Endothelial cell of umbilical vein (primary cell): ENCODE results near the gene GUCY1A1. TPM values are rescaled to one million over a fixed set of nuclear protein-coding genes. Genes with fewer than 3 reads are reported as not detected.

Source experiments
- BruUV-seq: library from RNA; stranded (reverse); fragments of 400-500 nt; replicated peaks from 2 replicates; lab custom pipeline; 2021; lab: Mats Ljungman, UMichigan
- CTCF ChIA-PET: fragments of 300-600, 350-600 bp; sonication (Branson Sonifier 250); formaldehyde crosslinking; loops from one replicate; lab custom pipeline; 2021; ENCODE audit warnings: antibody characterized with exemption, inconsistent platforms; lab: Charles Lee
- POLR2A ChIA-PET: fragments of 300-600, 350-600 bp; sonication (Branson Sonifier 250); formaldehyde crosslinking; loops from one replicate; lab custom pipeline; 2021; ENCODE audit warnings: antibody characterized with exemption, inconsistent platforms; lab: Charles Lee
- DNase-seq: peaks from one replicate; pipeline ENCODE4 v3.0.0-alpha.2; 2011; ENCODE audit warnings: low read depth, low spot score
- FAIRE-seq: peaks from 2 replicates; lab custom pipeline; 2011; peaks lifted over from hg19 to GRCh38; lab: Jason Lieb, UNC
- H2AFZ ChIP-seq: 2 replicates; pipeline ENCODE4 v1.6.0; 2012; ENCODE audit warnings: low read depth, low read length, control low read depth, inconsistent platforms
- H3K27ac ChIP-seq: 2 replicates; pipeline ENCODE4 v1.5.1; 2011; ENCODE audit warnings: low read depth, mild to moderate bottlenecking, control low read depth, low read length, moderate library complexity; ENCODE audit not compliant: insufficient read depth
- H3K27me3 ChIP-seq, 2 experiments: 2 replicates each; pipeline versions ENCODE4 v1.6.0 to v1.6.1; 2011; ENCODE audit warnings: low read length in 2 of 2, mixed read lengths in 1 of 2; ENCODE audit not compliant: control insufficient read depth in 2 of 2, insufficient read depth in 2 of 2
- H3K36me3 ChIP-seq, 2 experiments: 2 replicates in 1 of 2; 3 replicates in 1 of 2; pipeline ENCODE4 v1.5.1; 2011; ENCODE audit warnings: low read length in 2 of 2, mild to moderate bottlenecking in 1 of 2, moderate library complexity in 1 of 2; ENCODE audit not compliant: control insufficient read depth in 2 of 2, insufficient read depth in 2 of 2; ENCODE audit errors: extremely low read depth in 1 of 2
- H3K4me1 ChIP-seq: 3 replicates; pipeline ENCODE4 v1.5.1; 2011; ENCODE audit warnings: mild to moderate bottlenecking, low read length; ENCODE audit not compliant: control insufficient read depth, insufficient read depth; ENCODE audit errors: extremely low read depth
- H3K4me2 ChIP-seq: 2 replicates; pipeline ENCODE4 v1.6.1; 2011; ENCODE audit warnings: low read length, control low read depth, mixed read lengths; ENCODE audit not compliant: insufficient read depth
- H3K4me3 ChIP-seq, 3 experiments: fragments of 200-600 bp in 1 of 3; sonication (generic), shearing (Covaris generic) in 1 of 3; replicated peaks in 1 of 3; 2 replicates each; pipeline ENCODE4 v1.5.1; 2011 to 2016; ENCODE audit warnings: control low read depth in 3 of 3, low read length in 3 of 3, mild to moderate bottlenecking in 2 of 3, inconsistent platforms in 1 of 3, low read depth in 1 of 3, moderate library complexity in 1 of 3; ENCODE audit not compliant: insufficient read depth in 1 of 3
- H3K79me2 ChIP-seq: 2 replicates; pipeline ENCODE4 v1.6.0; 2012; ENCODE audit warnings: low read length, inconsistent platforms; ENCODE audit not compliant: control insufficient read depth, insufficient read depth
- H3K9ac ChIP-seq: replicated peaks from 2 replicates; pipeline ENCODE3; 2011; ENCODE audit warnings: low read length, control low read depth; ENCODE audit not compliant: insufficient read depth; ENCODE audit errors: extremely low read depth
- H3K9me1 ChIP-seq: replicated peaks from 3 replicates; pipeline ENCODE4 v1.6.0; 2011; ENCODE audit warnings: mild to moderate bottlenecking, low read length; ENCODE audit not compliant: control insufficient read depth, insufficient read depth; ENCODE audit errors: extremely low read depth
- H3K9me3 ChIP-seq: replicated peaks from 2 replicates; pipeline ENCODE4 v1.5.1; 2012; ENCODE audit warnings: low read length, inconsistent platforms; ENCODE audit not compliant: control insufficient read depth, insufficient read depth
- H4K20me1 ChIP-seq: replicated peaks from 2 replicates; pipeline ENCODE3; 2011; ENCODE audit warnings: mild to moderate bottlenecking, low read length; ENCODE audit not compliant: control insufficient read depth, insufficient read depth; ENCODE audit errors: extremely low read depth
- CTCF ChIP-seq, 2 donors: IDR thresholded peaks; 1 replicate in 1 of 2; 2 replicates in 1 of 2; pipeline ENCODE4 v1.5.1; 2011; ENCODE audit warnings: low read length in 2 of 2, mild to moderate bottlenecking in 2 of 2, moderate library complexity in 2 of 2, control low read depth in 1 of 2, inconsistent platforms in 1 of 2, low read depth in 1 of 2; ENCODE audit not compliant: insufficient read depth in 1 of 2; ENCODE audit errors: extremely low read depth in 1 of 2
- EZH2 ChIP-seq: IDR thresholded peaks from 2 replicates; pipeline ENCODE4 v1.6.1; 2012; ENCODE audit warnings: borderline replicate concordance, low read depth, mild to moderate bottlenecking, moderate library complexity, low read length, inconsistent platforms; ENCODE audit not compliant: severe bottlenecking
- FOS ChIP-seq: IDR thresholded peaks from 2 replicates; pipeline ENCODE4 v1.6.1; 2011; ENCODE audit warnings: mild to moderate bottlenecking, low read length, moderate library complexity, borderline replicate concordance; ENCODE audit not compliant: insufficient read depth
- GATA2 ChIP-seq: IDR thresholded peaks from 2 replicates; pipeline ENCODE4 v1.7.0; 2011; ENCODE audit warnings: low read depth, mild to moderate bottlenecking, moderate library complexity, mixed read lengths, low read length; ENCODE audit not compliant: insufficient read length, insufficient read depth
- JUN ChIP-seq: IDR thresholded peaks from 2 replicates; pipeline ENCODE4 v1.6.1; 2011; ENCODE audit warnings: borderline replicate concordance, low read depth; ENCODE audit not compliant: insufficient read length, insufficient read depth
- MYC ChIP-seq: IDR thresholded peaks from one replicate; pipeline ENCODE4 v1.6.1; 2011; ENCODE audit warnings: mild to moderate bottlenecking, low read depth, low read length
- POLR2A ChIP-seq: IDR thresholded peaks from 2 replicates; pipeline ENCODE4 v1.6.1; 2012; ENCODE audit warnings: low read depth, mild to moderate bottlenecking, control low read depth, low read length
- POLR2AphosphoS5 ChIP-seq: IDR thresholded peaks from 2 replicates; pipeline ENCODE4 v1.6.1; 2012; ENCODE audit warnings: low read depth, mild to moderate bottlenecking, control low read depth, low read length, moderate library complexity; ENCODE audit not compliant: insufficient read depth
- dilution Hi-C: fragments of 300-500 bp; cut with MboI; formaldehyde crosslinking; loops from one replicate; pipeline ENCODE4 v1.15.0; 2019; ENCODE audit warnings: low sequenced_read_pairs; ENCODE audit not compliant: extremely low pct_ligation_motif_present
- intact Hi-C: fragments of 100-400 bp; cut with micrococcal nuclease; formaldehyde crosslinking; loops from one replicate; pipeline ENCODE4 v1.10.0; 2022
- polyA plus RNA-seq, 4 experiments: library from polyadenylated mRNA; depleted of rRNA in 3 of 4; stranded (reverse) in 3 of 4; unstranded in 1 of 4; fragments of >200 nt; gene quantifications; 2 replicates each; pipeline versions ENCODE4 v1.2.1 to v1.2.3, GENCODE V29; 2011 to 2012; ENCODE audit warnings: missing spikeins in 1 of 4
- total RNA-seq: library from RNA; stranded (reverse); gene quantifications from 2 replicates; pipeline ENCODE4 v1.2.3, GENCODE V29; 2021
- TF ChIP-seq, protein P1 (sequence below): IDR thresholded peaks from 2 replicates; pipeline ENCODE4 v1.6.1; 2011; ENCODE audit not compliant: insufficient read depth, insufficient read length

GUCY1A1 gene
- total and polyA plus RNA-seq, 2 donors (not counting 3 experiments of a cell fraction or from before 2014, with no cell fraction given) = 1.3 to 4.4 TPM

DNA sequence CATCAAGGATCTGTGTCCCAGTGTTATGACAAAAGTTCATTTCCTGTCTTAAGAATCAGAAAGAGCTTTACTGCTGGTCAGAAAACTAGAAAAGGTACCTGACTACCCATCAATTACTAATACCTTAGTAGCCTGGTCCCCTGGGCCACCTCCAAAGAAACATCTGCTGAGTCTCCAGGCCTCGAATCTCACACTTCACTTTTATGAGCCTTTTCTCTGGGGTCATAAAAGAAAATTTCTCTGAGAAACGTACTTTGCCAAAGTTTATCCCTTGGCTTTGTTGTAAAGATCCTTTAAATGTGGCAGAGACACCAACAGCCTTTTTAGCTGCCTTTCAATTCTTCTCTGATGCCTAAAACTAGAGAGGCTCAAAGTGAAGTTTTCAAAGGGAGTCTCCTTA is 17.8 kb downstream of the GUCY1A1 start:
- Histone ChIP-seq H3K4me2 (no peak overlapping the region), H3K36me3 (no peaks in the 10 kb centered on the region), H4K20me1 (no peaks in the 10 kb centered on the region), H3K9ac (no peak overlapping the region), H3K79me2 (no peaks in the 10 kb centered on the region), H3K9me3 (no peaks in the 10 kb centered on the region), H3K4me1 (no peaks in the 10 kb centered on the region), H3K27ac (no peak overlapping the region), H3K4me3 (no peak overlapping the region), H2AFZ (no peak overlapping the region), H3K27me3 (no peaks in the 10 kb centered on the region), H3K9me1 (no peaks in the 10 kb centered on the region)
- no peak for FAIRE-seq
- CTCF ChIA-PET = interaction anchor here (1.3 kb wide), 1 partner anchor 155 kb away, joined by 3 read pairs; no protein-coding TSS in a partner anchor
- intact Hi-C loops = no loop called here
- dilution Hi-C loops = no loop called here
- BruUV-seq = no TSS peak
- TF ChIP-seq FOS (no peak), JUN (no peak), POLR2A (no peak), MYC (no peak), CTCF (IDR thresholded peaks at IDR 0.05; ENCODE audit: extremely low read depth in 1 of 2, insufficient read depth in 1 of 2, low read depth in 1 of 2, low read length in 2 of 2) (no peak), POLR2AphosphoS5 (no peak), GATA2 (no peak), EZH2 (no peak)
- TF ChIP-seq, protein P1, sequence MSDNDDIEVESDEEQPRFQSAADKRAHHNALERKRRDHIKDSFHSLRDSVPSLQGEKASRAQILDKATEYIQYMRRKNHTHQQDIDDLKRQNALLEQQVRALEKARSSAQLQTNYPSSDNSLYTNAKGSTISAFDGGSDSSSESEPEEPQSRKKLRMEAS = no peak
- POLR2A ChIA-PET = no interaction called here
- DNase-seq = no peak
